Mucosa of stomach (tissue), 1 donor: ENCODE results near the gene ANKRD40.

Experiments used
- H3K27me3 ChIP-seq: one replicate; pipeline ENCODE4 v1.7.0; 2013; ENCODE audit warnings: mild to moderate bottlenecking, low read length; ENCODE audit not compliant: control insufficient read depth, insufficient read depth
- H3K36me3 ChIP-seq: one replicate; pipeline ENCODE4 v1.7.0; 2013; ENCODE audit warnings: low read length; ENCODE audit not compliant: control insufficient read depth, insufficient read depth
- H3K4me1 ChIP-seq: one replicate; pipeline ENCODE4 v1.7.0; 2013; ENCODE audit warnings: mild to moderate bottlenecking, low read length; ENCODE audit not compliant: control insufficient read depth, insufficient read depth
- H3K4me3 ChIP-seq: one replicate; pipeline ENCODE4 v1.7.0; 2013; ENCODE audit warnings: low read length
- H3K9ac ChIP-seq: one replicate; pipeline ENCODE4 v1.7.0; 2013; ENCODE audit warnings: mild to moderate bottlenecking, low read length, moderate library complexity
- H3K9me3 ChIP-seq: one replicate; pipeline ENCODE4 v1.7.0; 2013; ENCODE audit warnings: mild to moderate bottlenecking, low read length, moderate library complexity; ENCODE audit not compliant: control insufficient read depth
- donor health status: Pancreatic carcinoma.

ANKRD40 gene

DNA sequence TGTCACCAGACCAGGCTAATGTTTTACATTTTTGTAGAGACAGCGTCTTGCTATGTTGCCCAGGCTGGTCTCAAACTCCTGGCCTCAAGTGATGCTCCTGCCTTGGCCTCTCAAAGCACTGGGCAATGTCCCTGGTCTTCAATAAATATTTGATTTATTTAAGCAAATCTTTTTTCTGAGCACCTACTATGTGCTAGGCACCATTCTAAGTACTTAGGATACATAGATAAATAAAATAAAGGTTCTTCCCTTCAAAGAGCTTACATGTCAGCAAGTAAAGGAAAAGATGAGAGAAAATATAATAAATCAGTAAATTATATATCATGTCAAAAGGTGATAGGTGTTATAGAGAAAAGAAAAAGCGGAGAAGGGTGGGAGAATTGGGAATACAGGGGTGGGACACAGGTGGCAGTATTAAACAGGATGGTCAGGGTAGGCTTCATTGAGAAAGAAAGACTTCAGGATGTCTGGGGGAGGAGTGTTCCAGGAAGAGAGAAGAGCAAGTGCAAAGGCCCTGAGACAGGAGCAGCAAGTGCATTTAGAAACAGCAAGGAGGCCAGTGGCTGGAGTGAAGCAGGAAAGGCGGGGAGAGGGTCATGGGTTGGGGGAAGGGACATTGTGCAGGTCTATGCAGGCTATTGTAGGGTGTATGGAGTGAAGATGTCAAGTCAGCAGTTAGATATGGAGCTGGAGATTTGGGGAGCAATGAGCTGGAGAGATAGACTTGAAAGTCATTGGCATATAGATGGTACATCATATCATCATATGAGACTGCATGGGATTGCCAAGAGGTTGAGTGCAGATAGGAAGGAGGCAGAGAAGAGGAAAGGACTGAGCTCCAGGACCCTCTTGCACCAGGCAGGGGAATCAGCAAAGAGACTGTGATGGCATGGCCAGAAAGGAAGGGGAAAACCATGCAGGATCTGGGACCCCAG, 61.7 kb downstream of the ANKRD40 start:
- no peaks in the 10 kb centered on the region for H3K27me3 ChIP-seq
- peaks cover 11% of the 10 kb centered on the region for H3K36me3 ChIP-seq
- no peak overlapping the region for H3K9ac ChIP-seq
- H3K9me3 ChIP-seq, result no peaks in the 10 kb centered on the region
- no peak overlapping the region for H3K4me3 ChIP-seq
- H3K4me1 ChIP-seq, result peaks cover 29% of the 10 kb centered on the region
